Measurements from ENCODE around the gene TLX3.

The TLX3 gene

DNA sequence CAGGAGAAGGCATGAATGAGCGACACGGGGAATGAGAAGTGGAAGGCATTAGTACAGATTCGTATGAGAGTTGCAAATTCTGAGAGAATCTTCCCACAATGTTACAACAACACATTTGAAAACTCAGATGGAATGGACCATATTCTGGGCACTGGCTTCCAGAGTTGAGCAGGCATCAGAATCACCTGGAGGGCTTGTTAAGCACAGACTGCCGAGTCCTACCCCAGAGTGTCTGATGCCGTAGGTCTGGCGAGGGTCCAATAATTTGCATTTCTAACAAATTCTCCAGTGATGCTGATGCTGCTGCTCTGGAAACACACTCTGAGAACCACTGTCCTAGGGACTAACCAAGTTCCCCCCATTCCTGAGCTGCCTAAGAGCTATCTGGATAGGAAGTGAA lies 2.9 kb upstream of the TLX3 start:
- DNase-seq (ENCODE audit: low read depth in 2 of 2): no peak

DNA sequence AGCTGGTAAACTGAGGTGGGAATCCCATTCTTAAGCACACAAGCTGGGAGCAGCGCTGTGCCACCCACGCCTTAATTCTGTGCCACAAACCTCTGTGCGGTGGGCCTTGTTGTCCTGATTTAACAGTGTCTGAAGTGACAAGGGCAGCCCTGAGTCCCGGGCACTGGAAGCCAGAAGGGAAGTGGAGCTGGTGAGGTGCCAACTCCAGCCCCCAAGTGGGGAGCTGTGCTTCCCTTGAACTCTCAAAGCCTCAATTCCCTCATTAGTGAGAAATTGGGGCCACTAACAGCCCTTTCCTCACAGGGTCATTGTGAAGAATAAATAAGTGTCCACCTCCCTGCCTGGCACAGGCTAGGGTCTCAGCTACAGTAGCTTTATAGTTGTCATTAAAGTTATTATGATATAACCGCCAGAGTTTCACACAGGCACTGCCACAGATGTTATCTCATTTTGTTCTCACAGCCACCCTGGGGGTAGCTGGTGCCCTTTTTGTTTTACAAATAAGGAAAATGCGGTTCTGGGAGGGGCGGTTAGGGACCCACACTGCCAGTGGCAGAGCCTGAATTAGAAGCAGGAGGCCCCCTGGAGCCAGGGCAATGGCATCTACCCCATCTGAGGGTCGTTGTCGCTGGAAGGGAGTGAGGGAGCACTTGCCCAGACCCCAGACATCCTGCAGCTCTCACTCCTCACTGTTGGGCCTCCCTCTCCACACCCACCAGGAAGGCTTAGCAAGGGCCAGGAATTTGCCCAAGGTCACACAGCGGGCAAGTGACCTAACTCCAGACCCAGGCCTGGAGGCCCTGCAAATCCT lies 2.1 kb upstream of the TLX3 start:
- DNase-seq (ENCODE audit: low read depth in 2 of 2): no peak

DNA sequence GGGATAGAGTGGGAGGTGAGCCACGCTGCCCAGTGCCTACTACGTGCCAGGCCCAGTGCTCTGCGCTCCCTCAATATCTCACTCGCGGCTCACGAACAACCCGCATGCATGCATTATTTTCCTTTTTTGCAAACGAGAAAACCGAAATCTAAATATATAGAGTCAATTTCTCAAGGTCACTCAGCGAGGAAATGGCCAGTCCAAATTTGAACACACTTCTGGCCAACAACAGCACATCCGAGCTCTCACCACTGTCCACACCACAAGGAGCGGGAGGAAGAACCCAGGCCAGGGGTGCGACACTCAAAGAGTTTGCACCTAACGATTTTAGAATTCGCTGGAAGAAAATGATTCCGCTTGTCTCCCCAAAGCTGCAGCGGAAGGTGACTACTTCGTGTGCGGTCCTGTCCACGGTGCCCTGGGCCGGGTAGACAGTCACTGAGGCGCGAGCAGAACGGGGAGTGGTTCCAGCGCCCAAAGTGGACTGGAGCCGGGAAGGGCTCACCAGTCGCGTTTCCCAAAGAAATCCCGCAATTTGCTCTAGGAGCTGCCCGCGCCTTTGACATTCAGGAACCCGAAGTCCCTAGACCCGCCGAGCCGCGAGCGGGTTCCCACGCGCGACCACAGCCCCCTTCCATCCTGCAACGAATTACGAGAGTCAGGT lies 1.1 kb upstream of the TLX3 start:
- no peak for DNase-seq (ENCODE audit: low read depth in 2 of 2)

DNA sequence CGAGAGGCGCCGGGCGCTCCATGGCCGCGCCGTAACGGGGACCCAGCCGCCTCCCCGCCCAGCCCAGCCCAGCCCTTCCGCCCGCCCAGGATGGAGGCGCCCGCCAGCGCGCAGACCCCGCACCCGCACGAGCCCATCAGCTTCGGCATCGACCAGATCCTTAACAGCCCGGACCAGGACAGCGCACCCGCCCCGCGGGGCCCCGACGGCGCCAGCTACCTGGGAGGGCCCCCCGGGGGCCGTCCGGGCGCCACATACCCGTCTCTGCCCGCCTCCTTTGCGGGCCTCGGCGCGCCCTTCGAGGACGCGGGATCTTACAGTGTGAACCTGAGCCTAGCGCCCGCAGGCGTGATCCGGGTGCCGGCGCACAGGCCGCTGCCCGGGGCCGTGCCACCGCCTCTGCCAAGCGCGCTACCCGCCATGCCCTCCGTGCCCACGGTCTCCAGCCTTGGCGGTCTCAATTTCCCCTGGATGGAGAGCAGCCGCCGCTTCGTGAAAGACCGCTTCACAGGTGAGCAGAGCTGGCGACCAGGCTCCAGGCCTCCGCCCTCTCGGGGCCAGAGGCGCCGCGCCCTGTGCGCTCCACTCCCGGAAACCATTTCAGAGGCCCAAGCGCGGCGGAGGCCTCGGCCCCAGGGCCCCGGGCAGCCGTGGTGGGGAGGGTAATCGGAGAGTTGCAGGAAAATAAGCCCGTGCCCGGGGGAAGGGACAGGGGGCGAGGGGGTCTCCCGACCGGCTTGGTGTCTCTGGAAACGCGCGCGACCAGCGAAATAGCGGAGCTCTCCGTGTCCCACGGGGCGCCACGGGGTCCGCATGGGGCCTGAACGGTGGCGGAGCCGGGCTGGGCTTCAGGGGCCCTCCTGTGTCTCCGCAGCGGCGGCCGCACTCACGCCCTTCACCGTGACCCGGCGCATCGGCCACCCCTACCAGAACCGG lies 496 bp downstream of the TLX3 start:
- DNase-seq (ENCODE audit: low read depth in 2 of 2): no peak

DNA sequence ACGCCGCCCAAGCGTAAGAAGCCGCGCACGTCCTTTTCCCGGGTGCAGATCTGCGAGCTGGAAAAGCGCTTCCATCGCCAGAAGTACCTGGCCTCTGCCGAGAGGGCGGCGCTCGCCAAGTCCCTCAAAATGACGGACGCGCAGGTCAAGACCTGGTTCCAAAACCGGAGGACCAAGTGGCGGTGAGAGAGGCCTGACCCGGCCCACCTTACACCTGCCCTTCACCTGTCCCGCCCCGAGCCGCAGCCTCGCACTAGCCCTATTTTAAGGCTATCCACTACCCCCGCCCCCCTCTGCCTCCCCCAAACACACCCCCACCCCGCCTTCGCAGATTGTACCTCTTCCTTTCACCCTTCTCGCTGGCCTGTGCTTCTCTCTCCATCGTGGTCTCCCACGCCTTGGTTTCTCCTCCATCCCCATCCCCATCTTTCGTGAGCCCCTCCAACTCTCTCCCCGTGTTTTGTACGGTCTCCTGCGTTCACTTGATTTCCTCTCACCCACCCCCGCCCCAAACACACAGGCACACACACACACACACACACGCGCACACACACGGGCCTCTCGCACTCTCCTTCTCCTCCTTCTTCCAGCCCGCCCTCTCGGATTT lies 1.3 kb downstream of the TLX3 start:
- DNase-seq (ENCODE audit: low read depth in 2 of 2): no peak

DNA sequence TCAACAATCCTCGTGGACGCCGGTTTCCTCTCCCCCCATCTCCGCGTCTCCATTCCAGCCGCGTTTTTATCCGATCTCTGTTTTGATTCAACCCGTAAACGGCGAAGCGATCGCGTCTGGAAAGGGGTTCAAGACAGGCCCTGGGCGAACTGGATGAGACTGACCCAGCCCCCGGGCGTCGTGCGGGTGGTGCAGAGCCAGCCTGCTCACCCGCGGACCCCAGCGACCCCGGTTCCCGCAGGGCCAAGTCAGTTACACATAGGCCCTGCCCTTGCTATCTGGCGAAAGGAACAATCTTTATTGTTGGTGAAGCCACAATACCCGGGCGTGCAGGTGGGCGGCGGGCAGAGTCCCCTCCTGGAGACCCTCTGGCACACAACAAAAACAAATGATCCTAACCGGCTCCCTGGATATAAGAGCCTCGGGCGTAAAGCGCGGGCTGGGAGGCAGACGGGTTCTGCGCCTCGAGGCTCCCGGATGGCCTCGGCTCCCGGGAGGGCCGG lies 1.8 kb downstream of the TLX3 start:
- DNase-seq (ENCODE audit: low read depth in 2 of 2): no peak

DNA sequence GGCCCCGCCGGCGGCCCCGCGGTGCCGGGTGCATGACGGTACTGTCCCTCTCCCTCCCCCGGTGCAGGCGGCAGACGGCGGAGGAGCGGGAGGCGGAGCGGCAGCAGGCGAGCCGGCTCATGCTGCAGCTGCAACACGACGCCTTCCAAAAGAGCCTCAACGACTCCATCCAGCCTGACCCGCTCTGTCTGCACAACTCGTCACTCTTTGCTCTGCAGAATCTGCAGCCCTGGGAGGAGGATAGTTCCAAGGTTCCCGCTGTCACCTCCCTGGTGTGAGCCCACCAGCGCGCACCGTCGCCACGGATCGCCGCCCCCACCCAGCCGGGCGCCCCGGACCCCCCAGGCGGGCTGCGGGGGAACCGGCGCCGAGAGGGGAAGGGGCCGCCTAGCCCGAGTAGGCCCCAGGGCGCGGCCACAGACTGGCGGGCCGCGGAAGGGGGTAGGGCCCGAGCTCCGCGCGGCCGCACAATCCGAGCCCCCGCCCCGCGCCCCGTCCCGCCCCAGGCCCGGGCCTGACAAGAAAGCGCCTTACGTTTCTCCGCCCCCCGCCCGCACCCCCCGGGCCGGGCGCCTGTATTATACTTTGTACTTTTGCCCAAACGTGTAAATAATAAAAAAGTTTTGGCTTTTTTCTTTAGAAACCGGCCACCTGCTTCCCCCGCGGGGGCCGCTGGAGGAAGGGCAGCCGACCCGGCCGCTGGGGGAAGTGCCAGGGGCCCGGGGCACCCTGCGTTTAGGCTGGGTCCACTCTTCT lies 2.5 kb downstream of the TLX3 start:
- no peak for DNase-seq (ENCODE audit: low read depth in 2 of 2)

DNA sequence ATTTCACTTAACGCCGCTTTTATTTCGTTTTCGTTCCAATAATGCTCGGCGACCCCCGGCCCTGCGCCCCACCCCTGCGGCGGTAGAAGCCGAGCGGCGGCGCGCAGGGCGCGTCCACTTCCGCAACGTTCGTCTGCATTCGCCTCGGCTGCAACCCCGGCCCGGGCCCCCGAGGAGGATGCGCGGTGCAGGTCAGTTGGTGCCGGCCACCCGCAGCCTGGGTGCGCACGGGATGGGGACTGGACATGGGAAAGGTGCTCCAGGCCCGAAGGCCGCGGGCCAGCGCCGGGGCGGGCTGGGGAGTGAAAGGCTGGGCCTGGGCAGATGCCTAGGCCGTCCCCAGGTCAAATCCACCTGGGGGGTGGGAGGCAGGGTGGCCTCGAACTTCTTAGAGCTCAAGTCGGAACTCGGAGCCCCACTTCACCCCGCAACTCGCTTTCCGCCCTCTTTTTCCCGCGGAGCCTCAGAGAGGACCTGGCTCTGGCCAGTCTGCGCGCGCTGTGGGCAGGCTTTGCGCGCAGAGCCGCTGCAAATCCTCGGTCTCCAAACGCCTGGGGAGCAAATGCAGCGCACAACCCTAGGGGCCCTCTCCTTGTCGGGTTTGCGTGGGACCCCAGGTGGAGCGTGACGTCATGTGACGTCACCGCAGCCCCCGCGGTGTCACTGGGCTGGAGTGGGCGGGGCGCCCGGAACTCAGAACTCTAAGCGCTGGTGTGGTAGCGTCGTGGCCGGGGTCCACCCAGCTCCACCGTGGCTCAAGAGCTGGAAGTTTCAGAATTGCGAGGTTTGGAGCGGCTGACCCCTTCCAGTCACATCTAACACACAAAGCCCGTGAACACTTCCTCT lies 3.3 kb downstream of the TLX3 start:
- DNase-seq (ENCODE audit: low read depth in 2 of 2): no peak

DNA sequence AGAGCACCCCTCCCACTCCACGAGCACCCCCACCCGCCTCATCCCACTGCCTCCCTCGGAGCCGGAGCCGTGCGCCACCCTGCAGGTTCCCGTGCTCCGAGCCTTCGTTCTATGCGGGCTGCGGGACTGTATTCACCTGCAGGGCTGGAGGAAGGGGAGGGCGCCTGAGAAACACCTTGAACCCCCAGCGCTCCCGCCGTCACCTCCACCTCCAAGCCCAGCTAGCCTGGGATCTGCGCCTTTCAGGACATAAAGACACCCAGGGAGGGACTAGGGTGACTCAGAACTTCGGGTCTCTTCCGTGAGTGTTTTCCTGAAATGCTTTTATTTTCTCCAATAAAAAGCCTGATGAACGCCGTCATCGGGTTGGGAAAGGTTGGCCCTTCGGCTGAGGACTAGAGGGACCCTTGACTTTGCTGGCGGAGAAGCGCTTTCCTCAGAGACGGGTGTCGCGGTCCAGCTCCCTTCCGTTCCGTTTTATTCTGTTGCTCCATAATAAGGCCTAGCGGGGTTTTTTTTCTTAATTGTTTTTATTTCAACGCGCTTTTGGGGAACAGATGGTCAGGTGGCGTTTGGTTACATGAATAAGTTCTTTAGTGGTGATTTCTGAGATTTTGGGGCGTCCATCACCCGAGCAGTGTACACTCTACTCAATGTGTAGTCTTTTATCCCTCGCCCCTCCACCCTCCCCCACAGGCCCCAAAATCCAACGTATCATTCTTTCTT lies 4.6 kb downstream of the TLX3 start:
- DNase-seq (ENCODE audit: low read depth in 2 of 2): no peak

DNA sequence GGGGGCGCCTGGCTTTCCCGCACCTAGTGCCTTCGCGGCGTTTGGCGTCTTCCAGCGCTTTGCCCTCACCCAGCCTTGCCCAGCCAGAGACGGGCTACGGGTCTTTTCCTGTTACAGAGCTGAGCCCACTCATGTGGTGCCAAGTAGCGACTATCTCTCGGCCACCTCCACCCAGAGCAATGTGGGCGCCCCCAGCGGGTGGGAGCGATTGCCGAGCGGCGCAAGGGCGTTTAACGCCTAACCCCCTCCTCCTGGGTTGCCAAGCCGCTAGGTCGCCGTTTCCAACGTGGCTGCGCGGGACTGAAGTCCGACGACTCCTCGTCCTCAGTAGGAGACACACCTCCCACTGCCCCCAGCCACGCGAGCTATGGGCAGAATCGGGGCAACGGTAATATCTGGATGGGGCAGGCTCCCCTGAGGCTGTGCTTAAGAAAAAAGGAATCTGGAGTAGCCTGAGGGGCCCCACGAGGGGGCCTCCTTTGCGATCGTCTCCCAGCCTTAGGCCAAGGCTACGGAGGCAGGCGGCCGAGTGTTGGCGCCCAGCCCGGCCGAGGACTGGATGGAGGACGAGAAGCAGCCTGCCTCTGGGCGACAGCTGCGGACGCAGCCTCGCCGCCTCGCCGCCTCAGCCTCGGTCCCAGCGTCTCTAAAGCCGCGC lies 5.8 kb downstream of the TLX3 start:
- no peak for DNase-seq (ENCODE audit: low read depth in 2 of 2)

DNA sequence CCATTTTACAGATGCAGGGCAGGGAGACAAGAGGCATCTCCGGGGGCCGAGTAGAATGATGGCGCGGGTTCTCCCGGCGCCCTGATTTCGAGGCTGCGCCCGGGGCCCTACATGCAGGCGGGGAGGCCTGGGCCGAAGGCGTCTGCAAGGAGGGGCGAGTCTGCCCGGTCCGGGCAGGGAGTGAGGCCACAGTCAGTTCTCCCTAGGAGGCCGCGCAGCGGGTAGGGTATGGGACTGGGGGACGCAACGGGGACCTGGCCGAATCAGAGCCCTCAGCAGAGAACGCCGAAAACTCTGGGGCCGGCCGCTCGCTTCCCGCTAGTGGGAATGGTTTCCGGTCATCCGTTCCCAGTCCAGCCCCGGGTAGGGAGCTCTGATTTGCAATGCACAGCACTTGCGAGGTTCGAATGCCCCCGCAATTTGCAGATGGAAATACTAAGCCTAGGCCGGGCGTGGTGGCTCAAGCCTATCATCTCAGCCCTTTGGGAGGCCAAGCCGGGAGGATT lies 6.4 kb downstream of the TLX3 start:
- DNase-seq (ENCODE audit: low read depth in 2 of 2): no peak

DNA sequence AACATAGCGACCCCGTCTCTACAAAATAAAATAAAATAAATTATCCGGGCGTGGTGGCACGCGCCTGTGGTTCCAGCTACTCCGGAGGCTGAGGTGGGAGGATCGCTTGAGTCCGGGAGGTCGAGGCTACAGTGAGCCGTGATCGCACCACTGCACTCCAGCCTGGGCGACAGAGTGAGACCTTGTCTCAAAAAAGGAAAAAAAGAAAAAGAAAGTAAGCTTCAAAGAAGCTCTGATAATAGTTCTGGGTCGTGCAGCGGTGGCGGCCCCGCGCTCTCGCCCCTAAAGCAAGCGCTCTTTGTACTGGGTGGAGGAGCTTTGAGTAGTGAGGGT lies 6.8 kb downstream of the TLX3 start:
- DNase-seq (ENCODE audit: low read depth in 2 of 2): no peak

DNA sequence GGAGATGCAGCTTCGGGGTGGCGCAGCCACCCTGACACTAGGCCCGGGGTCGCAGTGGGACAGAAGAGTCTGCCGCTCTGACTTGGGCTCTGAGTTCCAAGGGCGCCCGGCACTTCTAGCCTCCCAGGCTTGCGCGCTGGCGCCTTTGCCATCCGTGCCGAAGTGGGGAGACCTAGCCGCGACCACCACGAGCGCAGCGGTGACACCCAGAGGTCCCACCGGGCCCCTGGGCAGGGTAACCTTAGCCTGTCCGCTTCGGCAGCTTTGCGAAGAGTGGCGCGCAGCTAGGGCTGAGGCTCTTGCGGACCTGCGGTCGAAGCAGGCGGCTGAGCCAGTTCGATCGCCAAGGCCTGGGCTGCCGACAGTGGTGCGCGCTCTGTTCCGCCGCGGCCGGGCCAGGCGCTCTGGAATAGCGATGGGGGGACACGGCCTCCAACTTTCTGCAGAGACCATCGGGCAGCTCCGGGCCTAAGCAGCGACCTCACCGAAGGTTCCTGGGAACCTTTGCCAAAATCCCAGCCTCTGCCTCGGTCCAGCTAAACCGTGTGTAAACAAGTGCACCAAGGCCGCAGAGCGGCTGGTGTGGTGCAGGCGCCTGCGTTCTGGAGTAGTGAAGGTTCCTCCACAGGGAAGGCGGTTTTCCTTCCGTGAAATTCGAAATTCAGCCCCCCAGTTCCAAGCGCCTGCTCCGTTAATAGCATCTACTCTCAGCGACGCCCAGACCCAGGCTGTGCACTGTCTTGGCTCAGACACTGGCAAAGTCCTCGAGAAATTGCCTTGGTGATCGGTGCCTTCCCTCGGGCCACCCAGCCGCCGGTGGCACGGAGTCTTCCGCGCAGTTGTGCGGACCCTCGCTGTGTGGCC lies 7.4 kb downstream of the TLX3 start:
- no peak for DNase-seq (ENCODE audit: low read depth in 2 of 2)

DNA sequence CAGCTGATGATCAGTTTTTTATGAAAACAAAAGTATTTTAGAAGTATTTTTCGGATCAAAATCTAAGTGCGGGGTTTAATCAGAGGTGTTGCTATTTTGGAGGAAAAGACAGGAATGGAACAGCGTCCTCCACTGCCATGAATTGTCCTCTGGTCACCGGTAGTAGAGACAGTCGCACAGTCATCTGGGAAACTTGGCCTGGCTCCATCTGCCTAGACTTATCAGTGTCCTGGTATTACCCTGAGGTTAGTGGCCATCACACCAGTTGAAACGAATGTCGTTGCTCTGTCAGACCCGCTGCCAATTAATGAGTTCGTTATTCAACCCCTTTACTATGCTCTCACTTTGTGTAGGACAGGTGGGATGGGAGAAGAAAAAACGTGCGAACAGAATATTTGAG lies 8.2 kb downstream of the TLX3 start:
- DNase-seq (ENCODE audit: low read depth in 2 of 2): no peak

DNA sequence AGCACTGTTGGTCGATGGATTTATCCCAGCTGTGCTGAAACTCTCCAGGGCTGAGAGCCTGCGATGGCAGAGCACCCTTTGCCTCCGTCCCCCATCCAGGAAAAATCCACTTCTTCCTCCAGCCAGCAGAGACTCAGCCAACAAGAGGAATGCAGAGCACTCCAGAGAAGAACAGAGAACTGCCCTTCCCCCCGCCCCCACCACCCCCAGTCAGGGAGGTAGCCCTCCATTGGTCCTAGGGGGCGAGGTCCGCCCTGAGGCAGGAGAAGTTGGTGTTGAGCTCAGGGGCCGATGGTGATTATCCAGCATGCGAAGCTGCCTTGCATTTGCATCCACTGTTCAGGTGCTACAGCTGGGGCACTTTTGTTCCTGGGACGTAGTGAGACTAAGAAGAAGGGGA lies 9.0 kb downstream of the TLX3 start:
- no peak for DNase-seq (ENCODE audit: low read depth in 2 of 2)

DNA sequence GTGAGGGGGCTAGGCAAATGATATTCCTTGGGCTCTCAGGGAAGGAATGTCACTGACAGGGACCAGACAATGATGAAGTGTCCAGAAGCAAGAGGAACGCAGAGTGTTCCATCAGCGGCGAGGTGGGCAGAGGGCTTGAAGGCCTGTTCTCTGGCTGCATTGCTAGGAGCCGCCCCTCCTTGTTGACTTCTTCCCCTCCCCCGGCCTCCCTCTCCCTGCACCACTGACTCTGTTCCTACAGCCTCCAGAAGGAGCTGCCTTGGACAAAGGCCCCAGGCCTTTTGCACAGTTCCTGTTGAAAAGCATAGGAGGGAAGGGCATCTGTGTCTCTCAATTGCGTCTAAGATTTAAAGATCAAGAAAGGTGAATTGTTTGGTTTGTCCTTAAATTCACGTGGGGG lies 12.4 kb downstream of the TLX3 start:
- DNase-seq (ENCODE audit: low read depth in 2 of 2): no peak

DNA sequence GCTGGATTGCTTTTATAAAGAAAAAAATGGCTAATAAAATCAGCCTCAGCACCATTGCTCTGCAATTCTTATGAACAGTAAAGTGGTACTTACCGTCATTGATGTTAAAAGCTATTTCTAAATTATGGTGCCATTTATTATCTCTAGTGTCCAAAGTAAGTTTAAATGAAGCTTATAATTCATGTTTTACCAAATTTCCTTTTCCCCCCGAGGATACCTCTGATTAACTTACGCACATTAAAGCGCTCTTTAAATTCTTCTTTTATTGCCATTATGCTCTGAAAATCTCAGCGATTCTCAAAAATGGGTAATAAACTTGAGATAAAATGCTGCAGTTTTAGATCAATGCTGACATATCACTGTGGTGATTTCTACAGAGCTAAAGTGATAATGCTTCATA lies 13.5 kb downstream of the TLX3 start:
- no peak for DNase-seq (ENCODE audit: low read depth in 2 of 2)

DNA sequence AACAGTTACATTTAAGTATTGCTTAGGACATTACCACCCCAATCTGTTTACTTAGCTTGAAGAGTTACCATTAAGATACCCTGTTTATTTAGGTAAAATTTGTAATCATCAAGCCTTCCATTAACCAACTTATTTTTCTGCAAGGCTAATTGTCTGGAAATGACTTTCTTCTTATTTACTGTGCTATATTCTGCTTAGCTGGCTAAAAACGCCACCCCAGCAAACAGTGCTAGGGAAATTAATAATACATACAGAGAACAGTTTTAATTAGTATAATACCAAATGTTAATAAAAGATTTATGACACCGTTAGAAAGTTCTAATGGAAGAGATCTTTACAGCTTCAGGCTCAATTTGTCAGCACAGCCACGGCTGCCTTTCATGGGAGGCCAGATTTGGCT lies 14.0 kb downstream of the TLX3 start:
- no peak for DNase-seq (ENCODE audit: low read depth in 2 of 2)
